Thyroid gland (tissue), 4 donors: ENCODE measurements around the gene ZFHX3.

Experiments
- CTCF ChIP-seq, 6 experiments: fragments of 200-600 bp in 3 of 6; fragments of 450-650 bp in 3 of 6; sonication (generic) in 3 of 6; IDR thresholded peaks; one replicate each; pipeline ENCODE4 v1.5.1; 2016 to 2019; ENCODE audit warnings: antibody characterized with exemption in 6 of 6, mild to moderate bottlenecking in 2 of 6, inconsistent platforms in 1 of 6, moderate library complexity in 1 of 6
- POLR2A ChIP-seq, 2 donors: fragments of 450-650 bp; IDR thresholded peaks; one replicate each; pipeline ENCODE4 v1.6.1; 2017; ENCODE audit warnings: antibody characterized with exemption in 2 of 2, mild to moderate bottlenecking in 2 of 2, moderate library complexity in 1 of 2

GRCh38 chr16:72974142-72974769 is 73.7 kb downstream of the ZFHX3 start:
- TF ChIP-seq CTCF (IDR thresholded peaks at IDR 0.05) (no peak), POLR2A (IDR thresholded peaks at IDR 0.05) (no peak)
